ENCODE measurements around the gene PCDH15.

Gene PCDH15

GRCh38 chr10:54800741-54801421 lies at the start of gene PCDH15:
Gene PCDH15, minus strand, starts transcription at chr10:54801231. Its CDS starts 136,969 bp downstream, at chr10:54664262.
- peak; percentile 72 for DNase-seq

- DNase-seq: no peak
Measured at GRCh38 chr10:54843932-54844331, 42.9 kb upstream of the PCDH15 start.

GRCh38 chr10:54843085-54843646 lies 42.1 kb upstream of the PCDH15 start:
- DNase-seq: no peak

- DNase-seq: no peak
Measured at GRCh38 chr10:54837479-54837878, 36.4 kb upstream of the PCDH15 start.

- no peak for DNase-seq
Measured at GRCh38 chr10:54833029-54833428, 32.0 kb upstream of the PCDH15 start.

- no peak for DNase-seq
Measured at GRCh38 chr10:54826994-54827560, 26.0 kb upstream of the PCDH15 start.

- DNase-seq: no peak
Measured at GRCh38 chr10:54815583-54815982, 14.6 kb upstream of the PCDH15 start.

GRCh38 chr10:54808186-54808935 lies 7.3 kb upstream of the PCDH15 start:
- no peak for DNase-seq

GRCh38 chr10:54799506-54799905 lies 1.5 kb downstream of the PCDH15 start:
- no peak for DNase-seq

- no peak for DNase-seq
Measured at GRCh38 chr10:54797636-54798321, 3.3 kb downstream of the PCDH15 start.

- no peak for DNase-seq
Measured at GRCh38 chr10:54796881-54797280, 4.2 kb downstream of the PCDH15 start.

GRCh38 chr10:54776622-54777021 lies 24.4 kb downstream of the PCDH15 start:
- no peak for DNase-seq

GRCh38 chr10:54772468-54773122 lies 28.4 kb downstream of the PCDH15 start:
- no peak for DNase-seq

- DNase-seq: no peak
Measured at GRCh38 chr10:54769051-54769450, 32.0 kb downstream of the PCDH15 start.

- DNase-seq: no peak
Measured at GRCh38 chr10:54758791-54759190, 42.2 kb downstream of the PCDH15 start.

- no peak for DNase-seq
Measured at GRCh38 chr10:54749623-54750022, 51.4 kb downstream of the PCDH15 start.

GRCh38 chr10:54745436-54745835 lies 55.6 kb downstream of the PCDH15 start:
- no peak for DNase-seq

GRCh38 chr10:54742416-54742815 lies 58.6 kb downstream of the PCDH15 start:
- DNase-seq: no peak

GRCh38 chr10:54728511-54728910 lies 72.5 kb downstream of the PCDH15 start:
- no peak for DNase-seq

- no peak for DNase-seq
Measured at GRCh38 chr10:54722075-54722474, 79.0 kb downstream of the PCDH15 start.

GRCh38 chr10:54710918-54711317 lies 90.1 kb downstream of the PCDH15 start:
- DNase-seq: no peak

GRCh38 chr10:54708591-54708990 lies 92.4 kb downstream of the PCDH15 start:
- no peak for DNase-seq

- DNase-seq: no peak
Measured at GRCh38 chr10:54708021-54708420, 93.0 kb downstream of the PCDH15 start.
